Neural cell (in vitro differentiated cells): ENCODE results near the gene SLCO3A1. TPM values are rescaled to one million over a fixed set of nuclear protein-coding genes. Genes with fewer than 3 reads are reported as not detected.

Source experiments
- H2AFZ ChIP-seq: fragments of 200-600, 300-800 bp; sonication (generic), shearing (Covaris generic); 2 replicates; pipeline ENCODE4 v1.6.0; 2014; ENCODE audit warnings: low read depth, mild to moderate bottlenecking, antibody characterized with exemption, low read length, moderate library complexity
- H3F3A ChIP-seq: fragments of 200-600 bp; shearing (Covaris generic); 2 replicates; pipeline ENCODE4 v1.6.1; 2016; ENCODE audit warnings: mild to moderate bottlenecking, moderate library complexity, mixed read lengths, antibody characterized with exemption, low read length; ENCODE audit not compliant: insufficient read depth, poor library complexity, severe bottlenecking
- H3K27ac ChIP-seq: fragments of 200-600, 300-800 bp; sonication (generic), shearing (Covaris generic); 2 replicates; pipeline ENCODE4 v1.5.1; 2014; ENCODE audit warnings: mild to moderate bottlenecking, low read length, moderate library complexity
- H3K27me3 ChIP-seq: fragments of 300-800, 200-600 bp; sonication (generic), shearing (Covaris generic); 2 replicates; pipeline ENCODE4 v1.6.0; 2014; ENCODE audit warnings: mild to moderate bottlenecking, low read depth, low read length, moderate library complexity; ENCODE audit not compliant: insufficient read depth
- H3K36me3 ChIP-seq: fragments of 300-800, 200-600 bp; sonication (generic), shearing (Covaris generic); 2 replicates; pipeline ENCODE4 v1.5.1; 2014; ENCODE audit warnings: mild to moderate bottlenecking, antibody characterized with exemption, low read length, moderate library complexity; ENCODE audit not compliant: insufficient read depth
- H3K4me2 ChIP-seq: fragments of 300-800, 200-600 bp; sonication (generic), shearing (Covaris generic); 2 replicates; pipeline ENCODE4 v1.6.0; 2014; ENCODE audit warnings: mild to moderate bottlenecking, low read length
- H3K4me3 ChIP-seq: fragments of 300-800, 200-600 bp; sonication (generic), shearing (Covaris generic); 2 replicates; pipeline ENCODE4 v1.5.1; 2014; ENCODE audit warnings: mild to moderate bottlenecking, low read length, moderate library complexity
- H3K79me2 ChIP-seq: fragments of 200-600 bp; shearing (Covaris generic); replicated peaks from 2 replicates; pipeline ENCODE4 v1.6.0; 2014; ENCODE audit warnings: mild to moderate bottlenecking, low read length, moderate library complexity; ENCODE audit not compliant: insufficient read depth
- H3K9ac ChIP-seq: fragments of 300-800, 200-600 bp; sonication (generic), shearing (Covaris generic); 2 replicates; pipeline ENCODE4 v1.6.1; 2016; ENCODE audit warnings: mild to moderate bottlenecking, low read length, mixed read lengths
- H3K9me2 ChIP-seq: fragments of 200-600 bp; shearing (Covaris generic); 2 replicates; pipeline ENCODE4 v1.6.1; 2016; ENCODE audit warnings: mild to moderate bottlenecking, low read length, mixed read lengths; ENCODE audit not compliant: insufficient read depth
- H3K9me3 ChIP-seq: fragments of 200-600, 300-800 bp; sonication (generic), shearing (Covaris generic); 2 replicates; pipeline ENCODE4 v1.6.1; 2016; ENCODE audit warnings: mild to moderate bottlenecking, mixed run types, low read length, moderate library complexity, mixed read lengths
- H4K20me1 ChIP-seq: fragments of 200-600 bp; shearing (Covaris generic); 2 replicates; pipeline ENCODE4 v1.6.1; 2016; ENCODE audit warnings: mild to moderate bottlenecking, mixed run types; ENCODE audit not compliant: insufficient read depth
- EP300 ChIP-seq: fragments of 450-650 bp; conservative IDR thresholded peaks from 2 replicates; pipeline ENCODE4 v1.6.1; 2014; ENCODE audit warnings: antibody characterized with exemption, mild to moderate bottlenecking, moderate library complexity; ENCODE audit not compliant: poor library complexity, severe bottlenecking
- EZH2 ChIP-seq: fragments of 200-600, 300-800 bp; shearing (Covaris generic), sonication (generic); IDR thresholded peaks from 2 replicates; pipeline ENCODE4 v1.6.1; 2014; ENCODE audit warnings: antibody characterized with exemption, low read length, borderline replicate concordance, mild to moderate bottlenecking; ENCODE audit not compliant: insufficient read depth, poor library complexity, severe bottlenecking
- MXI1 ChIP-seq: fragments of 450-650 bp; conservative IDR thresholded peaks from 2 replicates; pipeline ENCODE4 v1.6.1; 2014; ENCODE audit warnings: antibody characterized with exemption, mild to moderate bottlenecking; ENCODE audit not compliant: poor library complexity, severe bottlenecking
- POLR2AphosphoS5 ChIP-seq: IDR thresholded peaks from 2 replicates; pipeline ENCODE4 v1.6.1; 2012
- RAD21 ChIP-seq: fragments of 450-650 bp; conservative IDR thresholded peaks from 2 replicates; pipeline ENCODE4 v1.6.1; 2014; ENCODE audit warnings: antibody characterized with exemption, mild to moderate bottlenecking, moderate library complexity
- SMC3 ChIP-seq: fragments of 450-650 bp; conservative IDR thresholded peaks from 2 replicates; pipeline ENCODE4 v1.6.1; 2014; ENCODE audit warnings: antibody characterized with exemption, mild to moderate bottlenecking, moderate library complexity; ENCODE audit not compliant: poor library complexity
- TAF1 ChIP-seq: IDR thresholded peaks from 2 replicates; pipeline ENCODE4 v1.6.1; 2012; ENCODE audit warnings: low read depth
- polyA plus RNA-seq: library from polyadenylated mRNA; depleted of rRNA; stranded (reverse); fragments of >200 nt; gene quantifications from 2 replicates; pipeline ENCODE4 v1.2.3, GENCODE V29; 2014
- TF ChIP-seq, protein P1 (sequence below): fragments of 450-650 bp; IDR thresholded peaks from 2 replicates; pipeline ENCODE4 v1.5.1; 2014; ENCODE audit warnings: antibody characterized with exemption, mild to moderate bottlenecking, moderate library complexity; ENCODE audit not compliant: poor library complexity, severe bottlenecking
- TF ChIP-seq, protein P2 (sequence below): IDR thresholded peaks from 2 replicates; pipeline ENCODE4 v1.6.1; 2012; ENCODE audit warnings: borderline replicate concordance

The SLCO3A1 gene
- polyA plus RNA-seq, 1 donor from 2014 or later, result 14.2 TPM

DNA sequence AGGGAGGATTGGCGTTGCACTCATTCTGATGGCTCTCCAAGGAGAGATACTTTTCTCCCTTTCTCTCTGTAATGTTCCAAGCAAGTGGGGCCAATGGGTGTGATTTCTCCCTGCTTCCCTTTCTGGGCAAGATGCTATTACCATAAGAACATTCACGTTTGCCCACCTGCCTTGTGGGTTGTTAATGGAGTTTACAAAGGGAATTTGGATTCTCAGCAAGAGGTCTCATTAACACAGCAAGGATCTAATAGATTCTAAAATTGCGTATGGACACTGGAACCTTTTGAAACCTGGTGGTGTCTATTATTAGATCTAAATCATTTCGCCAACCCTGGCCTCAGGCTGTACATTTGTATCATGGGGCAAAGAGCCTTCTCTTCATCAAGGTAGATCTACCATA, 74.1 kb downstream of the SLCO3A1 start:
- H3K4me2 ChIP-seq, result no peak overlapping the region
- H3K36me3 ChIP-seq, result no peaks in the 10 kb centered on the region
- H3K79me2 ChIP-seq, result peaks cover 7% of the 10 kb centered on the region
- no peaks in the 10 kb centered on the region for H3K9me2 ChIP-seq
- no peaks in the 10 kb centered on the region for H3K27me3 ChIP-seq
- no peaks in the 10 kb centered on the region for H3F3A ChIP-seq
- H3K27ac ChIP-seq, result no peak overlapping the region
- H4K20me1 ChIP-seq, result no peaks in the 10 kb centered on the region
- no peak for TF ChIP-seq POLR2AphosphoS5
- TF ChIP-seq, protein P1, sequence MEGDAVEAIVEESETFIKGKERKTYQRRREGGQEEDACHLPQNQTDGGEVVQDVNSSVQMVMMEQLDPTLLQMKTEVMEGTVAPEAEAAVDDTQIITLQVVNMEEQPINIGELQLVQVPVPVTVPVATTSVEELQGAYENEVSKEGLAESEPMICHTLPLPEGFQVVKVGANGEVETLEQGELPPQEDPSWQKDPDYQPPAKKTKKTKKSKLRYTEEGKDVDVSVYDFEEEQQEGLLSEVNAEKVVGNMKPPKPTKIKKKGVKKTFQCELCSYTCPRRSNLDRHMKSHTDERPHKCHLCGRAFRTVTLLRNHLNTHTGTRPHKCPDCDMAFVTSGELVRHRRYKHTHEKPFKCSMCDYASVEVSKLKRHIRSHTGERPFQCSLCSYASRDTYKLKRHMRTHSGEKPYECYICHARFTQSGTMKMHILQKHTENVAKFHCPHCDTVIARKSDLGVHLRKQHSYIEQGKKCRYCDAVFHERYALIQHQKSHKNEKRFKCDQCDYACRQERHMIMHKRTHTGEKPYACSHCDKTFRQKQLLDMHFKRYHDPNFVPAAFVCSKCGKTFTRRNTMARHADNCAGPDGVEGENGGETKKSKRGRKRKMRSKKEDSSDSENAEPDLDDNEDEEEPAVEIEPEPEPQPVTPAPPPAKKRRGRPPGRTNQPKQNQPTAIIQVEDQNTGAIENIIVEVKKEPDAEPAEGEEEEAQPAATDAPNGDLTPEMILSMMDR, result no peak
- TF ChIP-seq EZH2, result no peak
- TF ChIP-seq MXI1, result no peak
- no peak for TF ChIP-seq RAD21
- no peak for TF ChIP-seq TAF1
- TF ChIP-seq EP300, result no peak
- TF ChIP-seq SMC3, result no peak
- TF ChIP-seq, protein P2, sequence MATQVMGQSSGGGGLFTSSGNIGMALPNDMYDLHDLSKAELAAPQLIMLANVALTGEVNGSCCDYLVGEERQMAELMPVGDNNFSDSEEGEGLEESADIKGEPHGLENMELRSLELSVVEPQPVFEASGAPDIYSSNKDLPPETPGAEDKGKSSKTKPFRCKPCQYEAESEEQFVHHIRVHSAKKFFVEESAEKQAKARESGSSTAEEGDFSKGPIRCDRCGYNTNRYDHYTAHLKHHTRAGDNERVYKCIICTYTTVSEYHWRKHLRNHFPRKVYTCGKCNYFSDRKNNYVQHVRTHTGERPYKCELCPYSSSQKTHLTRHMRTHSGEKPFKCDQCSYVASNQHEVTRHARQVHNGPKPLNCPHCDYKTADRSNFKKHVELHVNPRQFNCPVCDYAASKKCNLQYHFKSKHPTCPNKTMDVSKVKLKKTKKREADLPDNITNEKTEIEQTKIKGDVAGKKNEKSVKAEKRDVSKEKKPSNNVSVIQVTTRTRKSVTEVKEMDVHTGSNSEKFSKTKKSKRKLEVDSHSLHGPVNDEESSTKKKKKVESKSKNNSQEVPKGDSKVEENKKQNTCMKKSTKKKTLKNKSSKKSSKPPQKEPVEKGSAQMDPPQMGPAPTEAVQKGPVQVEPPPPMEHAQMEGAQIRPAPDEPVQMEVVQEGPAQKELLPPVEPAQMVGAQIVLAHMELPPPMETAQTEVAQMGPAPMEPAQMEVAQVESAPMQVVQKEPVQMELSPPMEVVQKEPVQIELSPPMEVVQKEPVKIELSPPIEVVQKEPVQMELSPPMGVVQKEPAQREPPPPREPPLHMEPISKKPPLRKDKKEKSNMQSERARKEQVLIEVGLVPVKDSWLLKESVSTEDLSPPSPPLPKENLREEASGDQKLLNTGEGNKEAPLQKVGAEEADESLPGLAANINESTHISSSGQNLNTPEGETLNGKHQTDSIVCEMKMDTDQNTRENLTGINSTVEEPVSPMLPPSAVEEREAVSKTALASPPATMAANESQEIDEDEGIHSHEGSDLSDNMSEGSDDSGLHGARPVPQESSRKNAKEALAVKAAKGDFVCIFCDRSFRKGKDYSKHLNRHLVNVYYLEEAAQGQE, result no peak
- no peak overlapping the region for H3K9ac ChIP-seq
- no peak overlapping the region for H2AFZ ChIP-seq
- H3K4me3 ChIP-seq, result no peak overlapping the region
- no peaks in the 10 kb centered on the region for H3K9me3 ChIP-seq

DNA sequence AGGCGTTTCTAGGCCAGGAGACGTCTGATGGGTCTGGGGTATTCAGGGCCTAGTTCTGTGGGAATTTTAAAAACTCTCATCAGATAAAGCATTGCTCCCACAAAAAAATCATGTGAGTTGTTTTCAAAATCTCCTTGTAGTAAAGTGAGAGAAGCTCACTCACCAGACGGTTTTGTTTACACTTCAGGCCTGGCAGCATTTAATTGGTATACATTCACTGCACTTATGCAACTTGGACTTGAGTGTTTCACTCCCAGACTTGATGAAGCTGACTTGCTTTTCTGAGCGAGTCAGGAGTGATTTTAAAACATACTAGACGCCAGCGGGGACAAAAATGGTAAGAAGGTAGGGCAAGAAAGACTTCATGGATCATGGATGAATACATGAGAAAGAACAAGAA, 75.2 kb downstream of the SLCO3A1 start:
- Histone ChIP-seq H4K20me1 (no peaks in the 10 kb centered on the region), H3K79me2 (peaks cover 13% of the 10 kb centered on the region), H3F3A (no peaks in the 10 kb centered on the region), H2AFZ (no peak overlapping the region), H3K27ac (no peak overlapping the region), H3K9ac (no peak overlapping the region), H3K27me3 (no peaks in the 10 kb centered on the region), H3K9me3 (no peaks in the 10 kb centered on the region), H3K4me3 (no peak overlapping the region), H3K9me2 (no peaks in the 10 kb centered on the region), H3K36me3 (no peaks in the 10 kb centered on the region), H3K4me2 (no peak overlapping the region)
- TF ChIP-seq EZH2 (no peak), TAF1 (no peak), EP300 (no peak), POLR2AphosphoS5 (no peak), RAD21 (no peak), SMC3 (no peak), MXI1 (no peak)
- TF ChIP-seq, protein P2, result no peak
- TF ChIP-seq, protein P1, result no peak
